Cardiac muscle cell (in vitro differentiated cells and primary cell): ENCODE data around the gene SYNE2. TPM values are rescaled to one million over a fixed set of nuclear protein-coding genes. Genes with fewer than 3 reads are reported as not detected.

Experiments
- DNase-seq, 2 donors: peaks; one replicate each; pipeline versions ENCODE4 v3.0.0 to v3.0.0-alpha.2; 2010 to 2017; ENCODE audit warnings: low read depth in 1 of 2, low spot score in 1 of 2
- H3K27ac ChIP-seq: fragments of 200-600 bp; sonication (generic); 2 replicates; pipeline ENCODE4 v1.5.1; 2016
- H3K27me3 ChIP-seq: fragments of 200-600 bp; sonication (generic); 2 replicates; pipeline ENCODE4 v1.6.0; 2016; ENCODE audit warnings: control low read depth
- H3K36me3 ChIP-seq: fragments of 200-600 bp; sonication (generic); 2 replicates; pipeline ENCODE4 v1.5.1; 2016; ENCODE audit warnings: control low read depth
- H3K4me1 ChIP-seq: fragments of 200-600 bp; sonication (generic); 2 replicates; pipeline ENCODE4 v1.8.1; 2017; ENCODE audit warnings: low read depth, mild to moderate bottlenecking, mixed run types
- H3K4me3 ChIP-seq: fragments of 200-600 bp; sonication (generic); 2 replicates; pipeline ENCODE4 v1.5.1; 2016; ENCODE audit warnings: mild to moderate bottlenecking
- H3K9me3 ChIP-seq: fragments of 200-600 bp; sonication (generic); 2 replicates; pipeline ENCODE4 v1.5.1; 2017; ENCODE audit warnings: low read depth, mild to moderate bottlenecking, control low read depth
- polyA plus RNA-seq: library from polyadenylated mRNA; unstranded; fragments of >200 nt; fragmentation: Nextera tagmentation; extraction: Ambion mirVana; gene quantifications from 2 replicates; pipeline ENCODE4 v1.2.1, GENCODE V29; 2016
- total RNA-seq: library from RNA; depleted of rRNA; stranded (reverse); fragments of >200 nt; gene quantifications from 2 replicates; pipeline ENCODE4 v1.2.3, GENCODE V29; 2016
- TF ChIP-seq, protein P1 (sequence below): IDR thresholded peaks from 2 replicates; pipeline ENCODE4 v1.5.1; 2012; ENCODE audit warnings: low read depth, mild to moderate bottlenecking, low read length

SYNE2 gene
- total and polyA plus RNA-seq, 2 experiments from 2014 or later: 36.0 to 95.2 TPM

GRCh38 chr14:64198486-64198885, 345.7 kb downstream of the SYNE2 start:
- no peaks in the 10 kb centered on the region for H3K27me3 ChIP-seq
- H3K27ac ChIP-seq: peak overlapping the region; percentile 76
- no peak overlapping the region for H3K4me3 ChIP-seq
- no peaks in the 10 kb centered on the region for H3K9me3 ChIP-seq
- TF ChIP-seq, protein P1, sequence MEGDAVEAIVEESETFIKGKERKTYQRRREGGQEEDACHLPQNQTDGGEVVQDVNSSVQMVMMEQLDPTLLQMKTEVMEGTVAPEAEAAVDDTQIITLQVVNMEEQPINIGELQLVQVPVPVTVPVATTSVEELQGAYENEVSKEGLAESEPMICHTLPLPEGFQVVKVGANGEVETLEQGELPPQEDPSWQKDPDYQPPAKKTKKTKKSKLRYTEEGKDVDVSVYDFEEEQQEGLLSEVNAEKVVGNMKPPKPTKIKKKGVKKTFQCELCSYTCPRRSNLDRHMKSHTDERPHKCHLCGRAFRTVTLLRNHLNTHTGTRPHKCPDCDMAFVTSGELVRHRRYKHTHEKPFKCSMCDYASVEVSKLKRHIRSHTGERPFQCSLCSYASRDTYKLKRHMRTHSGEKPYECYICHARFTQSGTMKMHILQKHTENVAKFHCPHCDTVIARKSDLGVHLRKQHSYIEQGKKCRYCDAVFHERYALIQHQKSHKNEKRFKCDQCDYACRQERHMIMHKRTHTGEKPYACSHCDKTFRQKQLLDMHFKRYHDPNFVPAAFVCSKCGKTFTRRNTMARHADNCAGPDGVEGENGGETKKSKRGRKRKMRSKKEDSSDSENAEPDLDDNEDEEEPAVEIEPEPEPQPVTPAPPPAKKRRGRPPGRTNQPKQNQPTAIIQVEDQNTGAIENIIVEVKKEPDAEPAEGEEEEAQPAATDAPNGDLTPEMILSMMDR: no peak
- no peak for DNase-seq
- H3K36me3 ChIP-seq: no peaks in the 10 kb centered on the region
- H3K4me1 ChIP-seq: peaks cover 47% of the 10 kb centered on the region

GRCh38 chr14:64200170-64200569, 347.4 kb downstream of the SYNE2 start:
- Histone ChIP-seq H3K27me3 (no peaks in the 10 kb centered on the region), H3K27ac (peak overlapping the region; percentile 83)
- peak in 1 of 2 donors; percentile 64 for DNase-seq

DNA sequence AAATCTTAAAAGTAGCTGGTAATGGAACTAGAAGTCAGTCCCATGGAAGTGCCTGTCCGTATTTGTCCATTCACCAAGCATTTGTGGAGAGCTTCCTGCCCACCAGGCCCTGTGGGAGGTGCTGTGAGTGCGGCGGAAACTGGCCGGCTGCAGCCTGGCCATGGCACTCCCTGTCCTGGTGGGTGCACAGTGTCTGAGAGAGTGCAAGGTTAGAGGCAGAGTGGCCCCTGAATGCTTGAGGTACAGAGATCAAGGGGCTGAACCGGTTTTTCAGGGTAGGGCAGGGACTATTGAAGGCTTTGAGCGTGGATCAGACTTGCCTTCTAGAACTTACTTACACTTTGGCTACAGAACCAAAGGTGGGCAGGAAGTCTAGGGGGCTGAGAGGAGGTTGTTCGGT, 348.5 kb downstream of the SYNE2 start:
- DNase-seq: no peak
- H3K4me3 ChIP-seq: no peak overlapping the region
- TF ChIP-seq, protein P1: no peak
- no peaks in the 10 kb centered on the region for H3K36me3 ChIP-seq
- peaks cover 47% of the 10 kb centered on the region for H3K4me1 ChIP-seq
- H3K27me3 ChIP-seq: no peaks in the 10 kb centered on the region
- H3K27ac ChIP-seq: peak overlapping the region; percentile 83
- no peaks in the 10 kb centered on the region for H3K9me3 ChIP-seq

More at GRCh38 chr14:64200170-64200569, 347.4 kb downstream of the SYNE2 start:
- H3K4me1 ChIP-seq: peaks cover 50% of the 10 kb centered on the region
- TF ChIP-seq, protein P1: no peak
- H3K9me3 ChIP-seq: no peaks in the 10 kb centered on the region
- no peaks in the 10 kb centered on the region for H3K36me3 ChIP-seq
- no peak overlapping the region for H3K4me3 ChIP-seq

GRCh38 chr14:64201921-64202545, 349.2 kb downstream of the SYNE2 start:
- Histone ChIP-seq H3K4me1 (peaks cover 43% of the 10 kb centered on the region), H3K36me3 (no peaks in the 10 kb centered on the region), H3K9me3 (no peaks in the 10 kb centered on the region), H3K4me3 (no peak overlapping the region), H3K27ac (no peak overlapping the region), H3K27me3 (no peaks in the 10 kb centered on the region)
- TF ChIP-seq, protein P1: no peak
- DNase-seq: no peak

DNA sequence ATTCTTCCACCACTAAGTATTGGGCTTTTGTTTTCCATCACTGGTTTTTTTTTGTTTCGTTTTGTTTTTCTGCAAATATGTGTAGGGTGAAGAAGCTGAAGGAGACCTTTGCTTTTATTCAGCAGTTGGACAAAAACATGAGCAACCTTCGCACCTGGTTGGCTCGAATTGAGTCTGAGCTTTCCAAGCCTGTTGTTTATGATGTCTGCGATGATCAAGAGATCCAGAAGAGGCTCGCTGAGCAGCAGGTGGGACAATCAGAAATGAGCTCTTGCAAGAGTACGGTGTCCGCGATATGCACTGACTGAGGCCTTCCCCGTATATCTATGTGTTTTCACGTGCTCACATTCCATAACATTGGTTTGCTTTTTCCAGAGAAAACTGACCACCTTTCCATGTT, 349.9 kb downstream of the SYNE2 start:
- TF ChIP-seq, protein P1: no peak
- H3K4me3 ChIP-seq: no peak overlapping the region
- no peak for DNase-seq
- no peak overlapping the region for H3K27ac ChIP-seq
- no peaks in the 10 kb centered on the region for H3K27me3 ChIP-seq
- no peaks in the 10 kb centered on the region for H3K36me3 ChIP-seq
- H3K9me3 ChIP-seq: no peaks in the 10 kb centered on the region
- peaks cover 38% of the 10 kb centered on the region for H3K4me1 ChIP-seq
